ENCODE results near the gene KCNN1. TPM values are rescaled to one million over a fixed set of nuclear protein-coding genes. Genes with fewer than 3 reads are reported as not detected.
A peak's percentile ranks its signal among the peaks of the same experiment; 100 is the strongest.
"Not testable (repeated sequence)": the region's sequence is repeated elsewhere in the genome, so short reads cannot be mapped to it uniquely, and the experiment has no call there.

KCNN1 gene
- total RNA-seq (ENCODE audit: insufficient read depth, low replicate concordance): 0.48 TPM

DNA sequence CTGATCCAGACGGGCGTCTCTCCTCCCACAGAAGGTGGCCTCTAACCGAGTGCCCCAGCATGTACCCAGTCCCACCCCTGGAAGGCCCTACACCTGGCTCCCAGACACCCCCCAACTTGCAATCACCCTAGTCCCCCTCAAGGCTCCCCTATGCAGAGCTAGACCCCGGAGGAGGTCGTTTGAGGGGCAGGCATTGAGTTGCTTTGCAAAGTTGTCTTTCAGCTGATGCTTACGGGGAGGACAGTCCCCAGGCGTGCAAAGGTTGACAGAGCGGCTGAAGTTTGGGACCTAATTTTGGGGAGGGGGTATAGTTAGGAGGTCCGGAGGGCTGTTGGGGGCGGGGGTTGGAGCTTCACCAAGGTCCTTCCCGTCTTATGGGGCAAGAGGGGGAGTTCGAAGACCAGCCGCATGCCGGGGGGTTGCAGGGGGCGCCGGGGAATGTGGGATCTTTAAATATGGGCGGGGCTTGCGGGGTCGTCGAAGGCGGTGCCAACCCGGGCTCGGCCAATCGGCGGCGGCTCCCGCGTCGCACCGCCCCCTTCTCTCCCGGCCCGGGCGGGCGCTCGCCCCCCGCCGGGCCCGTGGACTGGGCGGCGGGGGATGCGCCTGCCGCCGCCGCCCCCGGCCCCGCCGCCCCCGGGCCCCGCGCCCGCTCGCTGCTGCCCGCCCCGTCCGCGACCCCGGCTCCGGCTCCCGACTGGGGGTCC lies at the start of gene KCNN1:
Gene KCNN1 (plus strand): TSS at position 558 of the 707 bp plus-strand sequence. CDS start 6,782 bp downstream, outside the sequence.
- no peak for DNase-seq (ENCODE audit: low spot score)

- not testable (repeated sequence) for DNase-seq (ENCODE audit: low spot score)
These were observed 48.8 kb upstream of the KCNN1 start for GRCh38 chr19:17918151-17918550.

GRCh38 chr19:17919122-17919521 lies 47.8 kb upstream of the KCNN1 start:
- DNase-seq (ENCODE audit: low spot score): not testable (repeated sequence)

DNA sequence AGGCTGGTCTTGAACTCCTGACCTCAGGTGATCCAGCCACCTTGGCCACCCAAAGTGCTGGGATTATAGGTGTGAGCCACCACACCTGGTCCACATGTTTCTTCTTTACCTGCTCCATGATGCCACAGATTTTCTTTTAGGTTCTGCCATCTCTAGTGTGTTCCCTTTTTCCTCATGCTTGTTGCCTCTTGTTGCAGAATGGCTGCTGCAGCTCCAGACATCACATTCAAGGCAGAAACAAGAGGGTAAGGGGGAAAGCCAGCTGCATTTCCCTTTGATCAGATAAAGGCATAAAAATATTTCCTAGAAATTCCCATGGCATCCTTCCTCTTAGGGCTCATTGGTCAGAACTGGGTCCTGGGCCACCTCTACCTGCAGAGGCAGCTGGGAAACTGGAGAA lies 46.4 kb upstream of the KCNN1 start:
- no peak for DNase-seq (ENCODE audit: low spot score)

DNA sequence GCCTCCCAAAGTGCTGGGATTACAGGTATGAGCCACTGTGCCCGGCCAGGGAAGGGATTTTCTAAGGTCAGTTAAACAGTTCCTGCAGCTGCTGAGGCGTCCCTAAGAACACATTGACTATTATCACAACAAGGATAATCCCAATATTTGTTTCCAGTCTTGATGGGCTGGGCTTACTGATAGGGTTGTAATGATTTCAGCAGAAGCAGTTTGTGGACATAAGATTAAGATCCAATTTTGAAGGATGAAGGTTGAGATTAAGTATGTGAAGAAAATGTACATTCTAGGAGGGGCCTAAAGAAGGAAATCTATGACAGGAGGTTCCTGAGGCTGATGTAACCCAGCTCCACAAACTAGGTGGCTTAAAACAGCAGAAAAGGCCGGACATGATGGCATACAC lies 44.8 kb upstream of the KCNN1 start:
- DNase-seq (ENCODE audit: low spot score): no peak

GRCh38 chr19:17926044-17926443 lies 40.9 kb upstream of the KCNN1 start:
- no peak for DNase-seq (ENCODE audit: low spot score)

- DNase-seq (ENCODE audit: low spot score): no peak
These were observed 37.9 kb upstream of the KCNN1 start for GRCh38 chr19:17929056-17929455.

GRCh38 chr19:17931532-17932191 lies 35.2 kb upstream of the KCNN1 start:
- no peak for DNase-seq (ENCODE audit: low spot score)

GRCh38 chr19:17932485-17933338 lies 34.2 kb upstream of the KCNN1 start, which contains the start of gene CCDC124:
TSS of gene CCDC124 (plus strand) at chr19:17933015. CDS start at chr19:17936421, 3,406 bp downstream.
- peak; percentile 94 for DNase-seq (ENCODE audit: low spot score)

GRCh38 chr19:17933414-17934129 lies 33.3 kb upstream of the KCNN1 start:
- DNase-seq (ENCODE audit: low spot score): no peak

DNA sequence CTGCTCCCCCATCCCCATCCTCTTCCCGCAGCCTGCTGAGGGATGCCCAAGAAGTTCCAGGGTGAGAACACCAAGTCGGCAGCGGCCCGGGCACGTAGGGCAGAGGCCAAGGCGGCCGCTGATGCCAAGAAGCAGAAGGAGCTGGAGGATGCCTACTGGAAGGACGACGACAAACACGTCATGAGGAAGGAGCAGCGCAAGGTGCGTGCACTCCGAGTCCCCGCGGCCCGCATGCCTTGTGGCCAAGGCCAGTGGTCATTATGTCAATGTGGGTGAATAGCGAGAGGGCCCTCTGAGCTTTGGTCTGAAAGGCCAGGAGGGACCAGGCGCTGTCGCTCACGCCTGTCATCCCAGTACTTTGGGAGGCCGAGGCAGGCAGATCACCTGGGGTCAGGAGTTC lies 30.5 kb upstream of the KCNN1 start:
- DNase-seq (ENCODE audit: low spot score): no peak

- no peak for DNase-seq (ENCODE audit: low spot score)
These were observed 29.5 kb upstream of the KCNN1 start for GRCh38 chr19:17937371-17937900.

- DNase-seq (ENCODE audit: low spot score): peak; percentile 63
These were observed 28.6 kb upstream of the KCNN1 start for GRCh38 chr19:17938092-17938845.

DNA sequence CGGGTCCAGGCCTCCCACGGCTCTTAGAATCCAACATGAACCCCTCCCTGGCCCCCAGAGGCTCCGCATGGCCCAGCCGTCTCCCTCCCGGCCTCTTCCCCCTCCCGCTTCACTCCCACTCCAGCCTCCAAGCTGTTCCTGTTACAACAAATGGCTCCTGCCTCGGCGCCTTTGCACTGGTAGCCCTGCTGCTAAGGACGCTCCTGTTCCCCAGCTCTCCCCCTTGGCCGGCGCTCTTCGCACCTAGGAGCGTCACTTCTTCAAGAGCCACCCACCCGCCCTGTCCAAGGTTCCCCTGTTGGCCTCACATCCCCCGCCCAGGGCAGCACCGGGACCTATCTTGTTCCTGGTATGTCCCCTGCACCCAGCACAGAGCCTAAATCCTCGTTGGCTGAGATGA lies 24.7 kb upstream of the KCNN1 start:
- no peak for DNase-seq (ENCODE audit: low spot score)

- DNase-seq (ENCODE audit: low spot score): peak; percentile 37
These were observed 24.2 kb upstream of the KCNN1 start for GRCh38 chr19:17942582-17943273.

DNA sequence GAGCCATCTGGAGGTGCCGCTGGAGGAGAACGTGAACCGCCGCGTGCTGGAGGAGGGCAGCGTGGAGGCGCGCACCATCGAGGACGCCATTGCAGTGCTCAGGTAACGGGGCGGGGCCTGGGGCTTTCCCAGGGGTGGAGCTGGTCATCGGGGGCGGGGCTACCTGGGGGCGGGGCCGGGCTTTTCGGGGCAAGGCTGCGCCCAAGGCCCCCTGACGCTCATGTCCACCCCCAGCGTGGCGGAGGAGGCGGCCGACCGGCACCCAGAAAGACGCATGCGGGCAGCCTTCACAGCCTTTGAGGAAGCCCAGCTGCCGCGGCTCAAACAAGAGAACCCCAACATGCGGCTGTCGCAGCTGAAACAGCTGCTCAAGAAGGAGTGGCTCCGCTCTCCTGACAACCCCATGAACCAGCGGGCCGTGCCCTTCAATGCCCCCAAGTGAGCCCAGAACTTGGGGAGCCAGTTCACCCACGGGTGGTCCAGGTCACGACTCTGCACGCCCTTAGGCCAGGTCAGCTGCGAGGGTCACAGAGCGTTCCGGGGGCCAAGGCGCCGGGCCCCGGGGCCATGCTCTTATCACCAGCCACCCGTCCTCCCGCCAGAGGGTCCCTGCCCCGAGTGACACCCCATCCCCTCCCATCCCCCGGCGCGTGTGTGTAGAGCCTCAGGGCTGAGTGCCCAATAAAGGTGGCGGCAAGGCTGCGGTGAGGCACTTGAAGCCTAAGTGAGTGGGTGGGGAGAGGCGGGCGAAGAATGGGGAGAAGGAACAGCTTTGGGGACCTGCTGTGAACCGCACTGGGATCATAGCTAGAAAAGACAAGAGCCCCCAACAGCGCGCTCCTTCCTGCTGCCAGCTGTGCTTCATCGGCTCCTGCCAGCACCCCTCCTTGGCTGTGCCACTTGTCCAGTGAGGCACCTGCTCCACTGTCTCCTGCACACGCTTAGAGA lies 23.4 kb upstream of the KCNN1 start:
- DNase-seq (ENCODE audit: low spot score): no peak

DNA sequence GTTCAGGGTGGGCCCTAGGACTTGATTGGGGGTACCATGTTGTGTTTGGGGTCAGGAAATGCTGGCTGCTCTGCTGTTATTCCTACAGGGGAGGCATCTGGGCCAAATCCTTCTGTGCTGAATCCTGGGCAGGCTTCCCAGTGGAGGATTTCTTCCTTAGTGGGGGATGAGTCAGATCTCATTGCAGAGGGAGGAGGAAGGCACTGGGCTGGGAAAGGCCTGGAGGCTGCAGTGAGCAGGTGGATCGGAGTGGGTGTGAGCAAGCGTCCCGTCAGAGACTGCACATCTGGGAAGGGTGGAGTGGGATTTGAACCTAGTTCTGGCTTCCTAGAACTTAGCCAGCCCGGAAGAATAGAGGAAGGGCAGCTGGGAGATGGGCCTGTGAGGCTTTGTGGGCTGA lies 22.6 kb upstream of the KCNN1 start:
- peak; percentile 91 for DNase-seq (ENCODE audit: low spot score)

DNA sequence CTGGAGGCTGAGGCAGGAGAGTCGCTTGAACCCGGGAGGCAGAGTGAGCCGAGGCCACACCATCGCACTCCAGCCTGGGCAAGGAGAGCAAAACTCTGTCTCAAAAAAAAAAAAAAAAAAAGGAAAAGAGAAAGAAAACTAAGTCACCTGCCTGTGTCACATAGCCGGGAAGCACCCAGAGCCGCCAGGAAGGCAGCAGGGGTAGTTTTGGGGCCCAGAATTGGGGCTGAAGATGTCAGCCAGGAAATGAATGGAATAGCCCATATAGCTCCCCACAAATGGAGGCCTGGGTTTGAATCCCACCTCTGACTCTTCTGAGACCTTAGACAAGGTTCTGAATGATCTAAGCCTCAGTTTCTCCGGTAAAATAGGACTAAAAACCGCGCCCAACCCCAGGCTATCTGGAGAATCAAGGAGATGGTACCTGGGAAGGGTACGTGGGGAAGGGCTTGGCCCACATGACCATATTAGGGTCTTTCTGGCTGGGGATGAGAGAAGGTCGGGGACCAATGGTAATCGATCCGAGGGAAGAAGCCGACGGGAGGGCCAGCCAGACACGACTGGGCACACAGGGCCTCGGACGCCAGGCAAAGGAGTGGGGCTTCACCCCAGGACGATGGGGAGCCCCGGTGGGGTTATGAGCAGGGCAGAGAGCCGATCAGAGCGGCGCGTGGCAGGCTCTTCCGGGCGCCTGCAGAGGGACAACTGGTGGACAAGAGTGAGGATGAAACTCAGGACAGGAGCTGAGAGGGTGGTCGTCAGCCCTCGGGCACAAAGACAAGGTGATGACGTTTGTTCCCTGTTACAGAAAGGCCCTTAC lies 19.7 kb upstream of the KCNN1 start:
- no peak for DNase-seq (ENCODE audit: low spot score)
